DND-41 (cell line): Measurements from ENCODE around the gene RAB30.

Source experiments
- ATAC-seq: fragments of 200-7000 bp; cut with Tn5 transposase; 3 replicates; pipeline ENCODE4 v1.9.1; 2021; ENCODE audit warnings: low read depth; ENCODE audit not compliant: insufficient read depth
- DNase-seq: peaks from one replicate; pipeline ENCODE4 v3.0.0-alpha.2; 2020
- H2AFZ ChIP-seq: 2 replicates; pipeline ENCODE4 v1.6.0; 2012; ENCODE audit warnings: low read depth, low read length
- H3K27ac ChIP-seq: 2 replicates; pipeline ENCODE4 v1.5.1; 2012; ENCODE audit warnings: low read length, inconsistent platforms
- H3K27me3 ChIP-seq: fragments of 200-600 bp; sonication (generic); 2 replicates; pipeline ENCODE4 v1.6.0; 2012; ENCODE audit warnings: low read length, mild to moderate bottlenecking, inconsistent platforms; ENCODE audit not compliant: insufficient read depth, poor library complexity
- H3K36me3 ChIP-seq: 2 replicates; pipeline ENCODE4 v1.5.1; 2012; ENCODE audit warnings: low read length, inconsistent platforms; ENCODE audit not compliant: insufficient read depth
- H3K4me1 ChIP-seq: 2 replicates; pipeline ENCODE4 v1.5.1; 2012; ENCODE audit warnings: mild to moderate bottlenecking, low read length; ENCODE audit not compliant: insufficient read depth
- H3K4me2 ChIP-seq: 2 replicates; pipeline ENCODE4 v1.6.0; 2012; ENCODE audit warnings: mild to moderate bottlenecking, moderate library complexity, low read length, inconsistent platforms; ENCODE audit not compliant: insufficient read depth
- H3K4me3 ChIP-seq, 2 experiments: fragments of 200-600 bp in 1 of 2; shearing (Covaris generic) in 1 of 2; 2 replicates each; pipeline ENCODE4 v1.5.1; 2012 to 2016; ENCODE audit warnings: inconsistent platforms in 2 of 2, low read length in 2 of 2, mild to moderate bottlenecking in 2 of 2, low read depth in 1 of 2, moderate library complexity in 1 of 2
- H3K79me2 ChIP-seq: 2 replicates; pipeline ENCODE4 v1.6.0; 2012; ENCODE audit warnings: low read length, inconsistent platforms; ENCODE audit not compliant: insufficient read depth
- H3K9ac ChIP-seq: 2 replicates; pipeline ENCODE4 v1.6.0; 2012; ENCODE audit warnings: low read depth, mild to moderate bottlenecking, inconsistent platforms, low read length, moderate library complexity
- H3K9me3 ChIP-seq: 2 replicates; pipeline ENCODE4 v1.5.1; 2012; ENCODE audit warnings: low read length, moderate library complexity, mild to moderate bottlenecking, inconsistent platforms; ENCODE audit not compliant: insufficient read depth, severe bottlenecking
- H4K20me1 ChIP-seq: 2 replicates; pipeline ENCODE4 v1.6.0; 2012; ENCODE audit warnings: low read length; ENCODE audit not compliant: insufficient read depth
- EZH2 ChIP-seq: IDR thresholded peaks from 3 replicates; pipeline ENCODE4 v1.6.1; 2012; ENCODE audit warnings: borderline replicate concordance, low read depth, mild to moderate bottlenecking, moderate library complexity, low read length, inconsistent platforms; ENCODE audit not compliant: severe bottlenecking
- TF ChIP-seq, protein P1 (sequence below): IDR thresholded peaks from 2 replicates; pipeline ENCODE4 v1.5.1; 2012; ENCODE audit warnings: borderline replicate concordance, low read length, moderate library complexity, mild to moderate bottlenecking; ENCODE audit not compliant: poor library complexity, severe bottlenecking; ENCODE audit errors: extremely low read depth

RAB30 gene

DNA sequence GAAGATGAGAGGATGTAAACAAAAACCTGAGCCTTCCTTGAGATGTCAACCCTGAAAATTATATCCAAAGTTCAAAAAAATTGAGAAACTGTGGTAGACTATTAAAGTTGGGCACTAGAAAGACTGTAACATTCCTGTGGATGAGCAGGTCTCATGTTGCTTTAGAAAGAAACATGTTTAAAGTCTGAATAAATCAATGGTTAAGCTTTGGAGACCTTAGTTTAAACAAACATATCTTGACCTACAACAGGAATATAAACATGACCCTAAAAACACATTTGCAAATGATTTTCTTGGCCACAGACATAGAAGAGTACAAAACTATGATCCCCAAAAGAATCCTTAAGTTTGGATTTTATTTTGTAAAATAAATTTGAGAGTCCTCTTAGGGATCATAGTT lies 47.1 kb upstream of the RAB30 start:
- no peaks in the 10 kb centered on the region for H3K27me3 ChIP-seq
- H4K20me1 ChIP-seq: no peaks in the 10 kb centered on the region
- no peak overlapping the region for H2AFZ ChIP-seq
- H3K4me1 ChIP-seq: no peaks in the 10 kb centered on the region
- H3K9ac ChIP-seq: no peak overlapping the region
- no peak overlapping the region for H3K27ac ChIP-seq
- H3K9me3 ChIP-seq: no peaks in the 10 kb centered on the region
- H3K4me2 ChIP-seq: no peak overlapping the region
- DNase-seq (no peak), ATAC-seq (no peak)
- TF ChIP-seq, protein P1, sequence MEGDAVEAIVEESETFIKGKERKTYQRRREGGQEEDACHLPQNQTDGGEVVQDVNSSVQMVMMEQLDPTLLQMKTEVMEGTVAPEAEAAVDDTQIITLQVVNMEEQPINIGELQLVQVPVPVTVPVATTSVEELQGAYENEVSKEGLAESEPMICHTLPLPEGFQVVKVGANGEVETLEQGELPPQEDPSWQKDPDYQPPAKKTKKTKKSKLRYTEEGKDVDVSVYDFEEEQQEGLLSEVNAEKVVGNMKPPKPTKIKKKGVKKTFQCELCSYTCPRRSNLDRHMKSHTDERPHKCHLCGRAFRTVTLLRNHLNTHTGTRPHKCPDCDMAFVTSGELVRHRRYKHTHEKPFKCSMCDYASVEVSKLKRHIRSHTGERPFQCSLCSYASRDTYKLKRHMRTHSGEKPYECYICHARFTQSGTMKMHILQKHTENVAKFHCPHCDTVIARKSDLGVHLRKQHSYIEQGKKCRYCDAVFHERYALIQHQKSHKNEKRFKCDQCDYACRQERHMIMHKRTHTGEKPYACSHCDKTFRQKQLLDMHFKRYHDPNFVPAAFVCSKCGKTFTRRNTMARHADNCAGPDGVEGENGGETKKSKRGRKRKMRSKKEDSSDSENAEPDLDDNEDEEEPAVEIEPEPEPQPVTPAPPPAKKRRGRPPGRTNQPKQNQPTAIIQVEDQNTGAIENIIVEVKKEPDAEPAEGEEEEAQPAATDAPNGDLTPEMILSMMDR: no peak
- no peak for TF ChIP-seq EZH2
- no peaks in the 10 kb centered on the region for H3K36me3 ChIP-seq
- no peak overlapping the region for H3K4me3 ChIP-seq
- H3K79me2 ChIP-seq: no peaks in the 10 kb centered on the region

GRCh38 chr11:83116015-83116641 lies 44.4 kb upstream of the RAB30 start:
- H3K4me2 ChIP-seq: no peak overlapping the region
- H3K4me1 ChIP-seq: no peaks in the 10 kb centered on the region
- H3K4me3 ChIP-seq: no peak overlapping the region
- no peak for DNase-seq
- no peaks in the 10 kb centered on the region for H4K20me1 ChIP-seq
- no peak overlapping the region for H3K27ac ChIP-seq
- no peaks in the 10 kb centered on the region for H3K27me3 ChIP-seq
- no peak overlapping the region for H2AFZ ChIP-seq
- H3K36me3 ChIP-seq: no peaks in the 10 kb centered on the region
- H3K9ac ChIP-seq: no peak overlapping the region
- no peaks in the 10 kb centered on the region for H3K9me3 ChIP-seq
- no peak for TF ChIP-seq EZH2
- TF ChIP-seq, protein P1: no peak
- H3K79me2 ChIP-seq: no peaks in the 10 kb centered on the region
- no peak for ATAC-seq

DNA sequence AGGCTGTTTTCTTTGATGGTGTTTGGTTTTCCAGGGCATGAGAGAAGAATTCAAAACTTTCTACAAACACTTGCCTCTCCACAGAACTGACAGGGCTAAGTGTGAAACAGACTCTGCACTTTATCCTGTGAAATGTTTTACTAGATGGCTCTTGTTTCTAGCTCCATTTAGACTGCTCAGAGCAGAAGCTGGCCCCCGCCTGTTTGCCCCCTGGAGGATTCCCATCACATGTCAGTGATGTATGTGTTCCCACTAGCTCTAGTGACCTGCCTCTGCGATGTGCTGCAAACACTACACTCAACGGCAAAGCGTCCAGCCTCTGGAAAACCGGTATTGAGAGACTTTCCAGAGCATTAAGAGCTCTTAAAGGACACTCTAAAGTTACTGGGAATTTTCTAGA lies 43.9 kb upstream of the RAB30 start:
- ATAC-seq (no peak), DNase-seq (no peak)
- no peak overlapping the region for H3K27ac ChIP-seq
- H3K27me3 ChIP-seq: no peaks in the 10 kb centered on the region
- H3K4me2 ChIP-seq: no peak overlapping the region
- H4K20me1 ChIP-seq: no peaks in the 10 kb centered on the region
- TF ChIP-seq, protein P1: no peak
- TF ChIP-seq EZH2: no peak
- H2AFZ ChIP-seq: no peak overlapping the region
- no peaks in the 10 kb centered on the region for H3K36me3 ChIP-seq
- H3K4me3 ChIP-seq: no peak overlapping the region
- H3K9me3 ChIP-seq: no peaks in the 10 kb centered on the region
- no peaks in the 10 kb centered on the region for H3K4me1 ChIP-seq
- H3K79me2 ChIP-seq: no peaks in the 10 kb centered on the region
- no peak overlapping the region for H3K9ac ChIP-seq
